GM21786 (cell line): Measurements from ENCODE around the gene B9D2.
"Not testable (repeated sequence)": the region's sequence is repeated elsewhere in the genome, so short reads cannot be mapped to it uniquely, and the experiment has no call there.

Experiments
- ATAC-seq: cut with Tn5 transposase; IDR thresholded peaks from one replicate; pipeline ENCODE4 v1.9.1; 2021; ENCODE audit not compliant: unreplicated experiment

Gene B9D2

DNA sequence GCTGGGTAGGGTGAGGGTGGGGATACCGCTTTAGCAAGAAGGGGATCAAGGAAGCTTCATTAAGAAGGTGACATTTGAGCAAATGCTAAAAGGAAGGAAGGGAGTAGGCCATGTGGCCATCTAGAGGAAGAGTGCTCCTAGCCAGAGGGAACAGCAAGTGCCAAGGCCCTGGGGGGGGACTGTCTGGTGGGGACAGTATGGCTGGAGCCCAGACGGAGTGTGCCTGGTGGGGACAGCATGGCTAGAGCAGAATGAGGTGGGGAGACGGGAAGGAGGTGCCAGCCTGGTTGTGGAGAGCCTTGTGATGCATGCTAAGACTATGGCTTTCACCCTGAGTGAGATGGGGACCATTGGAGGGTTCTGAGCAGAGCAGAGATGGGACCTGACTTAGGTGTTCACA is 8.1 kb downstream of the B9D2 start:
- ATAC-seq = no peak

GRCh38 chr19:41355035-41355434 is 8.9 kb downstream of the B9D2 start:
- ATAC-seq = no peak

DNA sequence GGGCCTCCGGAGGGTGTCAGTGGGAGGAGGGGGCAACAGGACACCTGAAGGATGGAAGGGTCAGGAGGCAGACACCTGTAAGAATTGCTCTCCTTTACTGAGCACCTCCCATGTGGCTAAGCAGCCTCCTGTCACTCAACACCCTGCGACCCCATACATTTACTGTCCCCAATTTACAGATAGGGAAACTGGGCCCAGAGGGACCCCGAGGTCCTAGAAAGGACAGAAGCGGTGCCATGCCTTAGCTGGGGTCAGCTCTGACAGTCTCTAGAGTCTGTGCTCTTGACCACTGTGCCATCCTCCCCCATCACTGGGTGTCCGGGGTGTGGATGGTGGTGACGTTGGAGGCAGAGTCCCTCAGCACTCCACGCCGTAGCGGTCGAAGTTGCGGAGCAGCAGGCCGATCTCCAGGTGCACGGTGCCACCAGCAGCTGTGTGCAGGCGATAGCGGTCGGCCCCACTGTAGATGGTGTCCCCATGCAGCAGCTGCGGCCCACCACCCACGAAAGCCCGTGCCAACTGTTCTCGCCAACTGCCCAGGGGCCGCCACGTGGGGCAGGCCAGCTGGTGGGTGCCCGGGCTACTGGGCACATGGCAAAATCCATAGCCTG is 9.5 kb downstream of the B9D2 start:
- no peak for ATAC-seq

- ATAC-seq = no peak
These were observed 10.2 kb downstream of the B9D2 start, which contains the start of gene TGFB1 for GRCh38 chr19:41353466-41354342. Gene TGFB1 (minus strand): TSS chr19:41353922. CDS start chr19:41353044, 878 bp downstream.

DNA sequence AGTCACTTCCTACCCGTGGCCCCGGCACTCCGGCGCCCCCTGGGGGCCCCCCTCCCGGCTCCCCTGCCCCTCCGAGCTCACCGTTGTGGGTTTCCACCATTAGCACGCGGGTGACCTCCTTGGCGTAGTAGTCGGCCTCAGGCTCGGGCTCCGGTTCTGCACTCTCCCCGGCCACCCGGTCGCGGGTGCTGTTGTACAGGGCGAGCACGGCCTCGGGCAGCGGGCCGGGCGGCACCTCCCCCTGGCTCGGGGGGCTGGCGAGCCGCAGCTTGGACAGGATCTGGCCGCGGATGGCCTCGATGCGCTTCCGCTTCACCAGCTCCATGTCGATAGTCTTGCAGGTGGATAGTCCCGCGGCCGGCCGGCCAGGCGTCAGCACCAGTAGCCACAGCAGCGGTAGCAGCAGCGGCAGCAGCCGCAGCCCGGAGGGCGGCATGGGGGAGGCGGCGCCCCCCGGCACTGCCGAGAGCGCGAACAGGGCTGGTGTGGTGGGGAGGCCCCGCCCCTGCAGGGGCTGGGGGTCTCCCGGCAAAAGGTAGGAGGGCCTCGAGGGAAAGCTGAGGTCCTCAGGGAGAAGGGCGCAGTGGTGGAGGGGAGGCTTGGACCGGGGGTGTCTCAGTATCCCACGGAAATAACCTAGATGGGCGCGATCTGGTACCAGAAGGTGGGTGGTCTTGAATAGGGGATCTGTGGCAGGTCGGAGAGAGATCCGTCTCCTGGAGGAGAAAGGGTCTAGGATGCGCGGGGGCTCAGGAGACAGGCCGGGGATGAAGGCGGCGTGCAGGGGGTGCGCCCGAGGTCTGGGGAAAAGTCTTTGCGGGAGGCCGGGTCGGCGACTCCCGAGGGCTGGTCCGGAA is 11.1 kb downstream of the B9D2 start:
- no peak for ATAC-seq

DNA sequence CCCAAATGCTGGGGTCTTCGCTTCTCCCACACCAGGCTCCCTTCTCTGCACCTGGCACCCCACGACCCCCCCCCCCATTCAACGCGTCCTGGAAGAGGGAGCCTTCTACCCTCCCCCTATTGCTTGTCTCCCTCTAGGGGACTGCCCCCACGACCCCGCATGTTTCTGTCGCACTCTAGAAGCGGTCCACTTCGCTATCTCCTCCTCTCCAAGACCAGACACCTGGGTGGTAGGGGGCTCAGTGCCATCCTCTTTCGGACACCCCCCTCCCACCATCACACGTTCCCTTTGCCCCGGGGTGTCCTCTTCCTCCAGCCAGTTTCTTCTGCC is 11.7 kb downstream of the B9D2 start:
- ATAC-seq = no peak

GRCh38 chr19:41351339-41352245 is 12.4 kb downstream of the B9D2 start:
- no peak for ATAC-seq

- ATAC-seq = no peak
These were observed 13.1 kb downstream of the B9D2 start for GRCh38 chr19:41350735-41351338.

DNA sequence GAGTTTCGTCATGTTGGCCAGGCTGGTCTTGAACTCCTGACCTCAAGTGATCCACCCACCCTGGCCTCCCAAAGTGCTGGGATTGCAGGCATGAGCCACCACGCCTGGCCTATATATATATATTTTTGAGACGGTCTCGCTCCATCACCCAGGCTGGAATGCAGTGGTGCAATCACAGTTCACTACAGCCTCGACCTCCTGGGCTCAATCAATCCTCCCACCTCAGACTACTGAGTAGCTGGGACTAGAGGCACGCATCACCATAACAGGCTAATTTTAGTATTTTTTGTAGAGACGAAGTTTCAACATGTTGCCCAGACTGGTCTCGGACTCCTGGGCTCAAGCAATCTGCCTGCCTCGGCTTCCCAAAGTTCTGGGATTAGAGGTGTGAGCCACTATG is 17.0 kb downstream of the B9D2 start:
- ATAC-seq = not testable (repeated sequence)

GRCh38 chr19:41344162-41344561 is 19.8 kb downstream of the B9D2 start:
- no peak for ATAC-seq

DNA sequence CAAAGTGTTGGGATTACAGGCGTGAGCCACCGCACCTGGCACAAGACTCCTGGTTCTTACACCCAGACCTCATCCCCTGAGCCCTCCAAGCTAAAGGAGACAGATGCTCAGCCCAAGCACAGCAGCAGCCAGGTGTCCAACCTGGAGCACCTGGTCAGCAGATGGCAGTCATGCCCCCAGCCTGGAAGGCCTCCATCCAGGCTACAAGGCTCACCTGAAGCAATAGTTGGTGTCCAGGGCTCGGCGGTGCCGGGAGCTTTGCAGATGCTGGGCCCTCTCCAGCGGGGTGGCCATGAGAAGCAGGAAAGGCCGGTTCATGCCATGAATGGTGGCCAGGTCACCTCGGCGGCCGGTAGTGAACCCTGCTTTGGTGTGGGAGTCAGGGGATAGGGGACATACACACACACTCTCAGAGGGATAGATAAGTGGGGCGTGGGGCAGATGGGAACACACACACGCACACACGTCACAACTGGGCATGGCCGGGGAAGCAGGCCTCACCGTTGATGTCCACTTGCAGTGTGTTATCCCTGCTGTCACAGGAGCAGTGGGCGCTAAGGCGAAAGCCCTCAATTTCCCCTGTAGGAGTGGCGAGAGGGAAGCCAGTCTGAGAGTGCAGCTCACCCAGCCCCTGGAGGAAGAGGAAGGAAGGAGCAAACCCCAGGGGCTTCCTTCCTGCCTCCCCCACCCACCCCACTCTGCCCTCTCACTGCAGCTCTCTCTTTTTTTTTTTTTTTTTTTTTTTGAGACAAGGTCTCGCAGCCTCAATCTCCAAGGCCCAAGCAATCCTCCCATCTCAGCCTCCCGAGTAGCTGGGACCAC is 22.1 kb downstream of the B9D2 start:
- no peak for ATAC-seq

GRCh38 chr19:41339936-41340335 is 24.0 kb downstream of the B9D2 start:
- ATAC-seq = no peak

GRCh38 chr19:41335467-41335866 is 28.5 kb downstream of the B9D2 start:
- ATAC-seq = no peak

DNA sequence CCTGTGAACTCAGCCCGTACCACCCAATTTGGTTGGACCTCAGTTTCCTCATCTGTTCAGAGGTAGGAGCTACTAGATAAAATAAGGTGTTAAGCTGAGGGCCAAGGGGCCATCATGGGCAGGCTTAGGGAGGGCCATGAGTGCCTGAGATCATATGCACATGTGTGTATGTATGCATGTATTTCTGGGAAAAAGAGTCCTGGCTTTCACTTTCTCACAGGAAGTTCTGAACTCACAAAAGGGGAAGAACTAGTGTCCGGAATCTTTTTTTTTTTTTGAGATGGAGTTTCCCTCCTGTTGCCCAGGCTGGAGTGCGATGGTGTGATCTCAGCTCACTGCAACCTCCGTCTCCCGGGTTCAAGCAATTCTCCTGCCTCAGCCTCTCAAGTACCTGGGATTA is 29.2 kb downstream of the B9D2 start:
- no peak for ATAC-seq

GRCh38 chr19:41332468-41332867 is 31.5 kb downstream of the B9D2 start:
- no peak for ATAC-seq

- ATAC-seq = no peak
These were observed 31.9 kb downstream of the B9D2 start for GRCh38 chr19:41332000-41332399.

DNA sequence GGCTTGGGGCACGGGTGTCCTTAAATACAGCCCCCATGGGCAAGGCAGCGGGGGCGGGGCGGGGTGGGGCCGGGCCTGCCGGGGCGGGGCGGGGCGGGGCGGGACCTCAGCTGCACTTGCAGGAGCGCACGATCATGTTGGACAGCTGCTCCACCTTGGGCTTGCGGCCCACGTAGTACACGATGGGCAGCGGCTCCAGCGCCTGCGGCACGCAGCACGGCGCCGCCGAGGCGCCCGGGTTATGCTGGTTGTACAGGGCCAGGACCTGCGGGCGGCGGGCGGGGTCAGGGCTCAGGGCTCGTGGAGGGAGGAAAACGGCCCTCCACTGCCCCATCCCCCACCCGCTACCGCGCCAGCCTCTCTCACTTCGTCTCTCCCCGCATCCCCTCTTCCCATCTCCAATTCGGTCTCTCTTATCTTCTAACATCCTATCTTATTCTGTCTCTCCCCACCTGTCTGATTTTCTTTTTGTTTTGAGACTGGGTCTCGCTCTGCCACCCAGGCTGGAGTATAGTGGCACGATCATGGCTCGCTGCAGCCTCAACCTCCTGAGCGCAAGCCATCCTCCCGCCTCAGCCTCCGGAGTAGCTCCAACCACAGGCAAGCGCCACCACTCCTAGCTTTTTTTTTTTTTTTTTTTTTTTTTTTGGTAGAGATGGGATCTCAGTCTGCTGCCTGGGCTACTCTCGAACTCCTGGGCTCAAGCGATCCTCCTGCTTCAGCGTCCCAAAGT is 32.8 kb downstream of the B9D2 start:
- ATAC-seq = no peak

- no peak for ATAC-seq
These were observed 33.5 kb downstream of the B9D2 start for GRCh38 chr19:41330481-41330880.

GRCh38 chr19:41328842-41329225 is 35.1 kb downstream of the B9D2 start:
- no peak for ATAC-seq
